Measurements from ENCODE around the gene MTHFD2. TPM values are rescaled to one million over a fixed set of nuclear protein-coding genes. Genes with fewer than 3 reads are reported as not detected.

MTHFD2 gene
- total RNA-seq, 1 experiment from 2014 or later: 118 TPM

GRCh38 chr2:74259191-74259590, 60.8 kb downstream of the MTHFD2 start:
- no peak overlapping the region for H2AFZ ChIP-seq (ENCODE audit: low read length)
- H3K79me2 ChIP-seq (ENCODE audit: low read length): no peaks in the 10 kb centered on the region
- H3K36me3 ChIP-seq (ENCODE audit: low read depth, low read length): no peaks in the 10 kb centered on the region
- H3K27ac ChIP-seq (ENCODE audit: low read length): no peak overlapping the region
- H3K9ac ChIP-seq (ENCODE audit: low read length): no peak overlapping the region
- H4K20me1 ChIP-seq (ENCODE audit: low read length): no peaks in the 10 kb centered on the region
- ChIA-PET POLR2A (ENCODE audit: unreplicated experiment) (no interaction called here), CTCF (no interaction called here)
- H3K4me3 ChIP-seq (ENCODE audit: low read length): no peak overlapping the region
- DNase-seq (no peak), ATAC-seq (no peak)
- H3K27me3 ChIP-seq (ENCODE audit: low read length): no peaks in the 10 kb centered on the region
- H3K9me2 ChIP-seq (replicated peaks; ENCODE audit: low read length): no peaks in the 10 kb centered on the region
- peaks cover 4% of the 10 kb centered on the region; the same call in 1 of the 2 replicates for H3K4me1 ChIP-seq (ENCODE audit: insufficient read depth, low read length)
- intact Hi-C loops (cut with micrococcal nuclease): no loop called here
- no peaks in the 10 kb centered on the region for H3K9me3 ChIP-seq (ENCODE audit: low read length)
- no peaks in the 10 kb centered on the region for H3F3A ChIP-seq (ENCODE audit: low read length, unreplicated experiment)
- TF ChIP-seq CTCF (conservative IDR thresholded peaks at IDR 0.05; ENCODE audit: low read depth, low read length): no peak
- no peak for TF ChIP-seq EZH2phosphoT487 (IDR thresholded peaks at IDR 0.05; ENCODE audit: borderline replicate concordance, low read length)
- TF ChIP-seq EZH2 (IDR thresholded peaks at IDR 0.05; ENCODE audit: low read length, unreplicated experiment): no peak
- BruUV-seq (replicated peaks): no TSS peak
- no peak overlapping the region for H3K4me2 ChIP-seq (ENCODE audit: low read length)

- H3K4me2 ChIP-seq (ENCODE audit: low read length): no peak overlapping the region
- peaks cover 4% of the 10 kb centered on the region; the same call in 1 of the 2 replicates for H3K4me1 ChIP-seq (ENCODE audit: insufficient read depth, low read length)
- ChIA-PET CTCF (no interaction called here), POLR2A (ENCODE audit: unreplicated experiment) (no interaction called here)
- no peaks in the 10 kb centered on the region for H4K20me1 ChIP-seq (ENCODE audit: low read length)
- H2AFZ ChIP-seq (ENCODE audit: low read length): no peak overlapping the region
- DNase-seq: no peak
- H3K27me3 ChIP-seq (ENCODE audit: low read length): no peaks in the 10 kb centered on the region
- H3K79me2 ChIP-seq (ENCODE audit: low read length): no peaks in the 10 kb centered on the region
- H3F3A ChIP-seq (ENCODE audit: low read length, unreplicated experiment): no peaks in the 10 kb centered on the region
- H3K9ac ChIP-seq (ENCODE audit: low read length): no peak overlapping the region
- no peaks in the 10 kb centered on the region for H3K9me2 ChIP-seq (replicated peaks; ENCODE audit: low read length)
- no peak overlapping the region for H3K27ac ChIP-seq (ENCODE audit: low read length)
- TF ChIP-seq EZH2 (IDR thresholded peaks at IDR 0.05; ENCODE audit: low read length, unreplicated experiment) (no peak), EZH2phosphoT487 (IDR thresholded peaks at IDR 0.05; ENCODE audit: borderline replicate concordance, low read length) (no peak), CTCF (conservative IDR thresholded peaks at IDR 0.05; ENCODE audit: low read depth, low read length) (no peak)
- BruUV-seq (replicated peaks): no TSS peak
- ATAC-seq: no peak
- no peaks in the 10 kb centered on the region for H3K9me3 ChIP-seq (ENCODE audit: low read length)
- H3K4me3 ChIP-seq (ENCODE audit: low read length): no peak overlapping the region
- no peaks in the 10 kb centered on the region for H3K36me3 ChIP-seq (ENCODE audit: low read depth, low read length)
- intact Hi-C loops (cut with micrococcal nuclease): no loop called here
These were observed 61.3 kb downstream of the MTHFD2 start for GRCh38 chr2:74259733-74260132.

DNA sequence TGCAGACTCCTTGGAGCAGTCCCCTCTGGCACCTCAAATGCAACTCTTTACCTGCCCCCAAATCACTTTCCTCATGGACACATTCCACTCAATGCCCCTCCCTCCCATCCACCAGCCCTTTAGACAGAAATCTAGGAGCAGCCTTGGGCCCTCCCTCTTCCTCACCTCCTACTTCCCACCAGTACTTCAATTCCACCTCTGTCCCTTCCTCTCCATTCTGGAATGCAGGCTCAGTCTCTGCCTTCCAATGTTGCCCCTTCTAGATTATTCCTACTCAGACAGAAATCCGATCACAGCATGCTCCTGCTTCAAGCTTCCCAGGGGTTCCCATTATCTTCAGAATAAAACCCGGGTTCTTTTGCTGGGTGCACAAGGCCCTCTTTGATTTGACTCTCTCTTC, 62.1 kb downstream of the MTHFD2 start:
- H3K4me1 ChIP-seq (ENCODE audit: insufficient read depth, low read length): peaks cover 4% of the 10 kb centered on the region; the same call in 1 of the 2 replicates
- DNase-seq (no peak), ATAC-seq (no peak)
- TF ChIP-seq EZH2 (IDR thresholded peaks at IDR 0.05; ENCODE audit: low read length, unreplicated experiment) (no peak), CTCF (conservative IDR thresholded peaks at IDR 0.05; ENCODE audit: low read depth, low read length) (no peak), EZH2phosphoT487 (IDR thresholded peaks at IDR 0.05; ENCODE audit: borderline replicate concordance, low read length) (no peak)
- H3K4me2 ChIP-seq (ENCODE audit: low read length): no peak overlapping the region
- no peak overlapping the region for H3K4me3 ChIP-seq (ENCODE audit: low read length)
- H2AFZ ChIP-seq (ENCODE audit: low read length): no peak overlapping the region
- H3K36me3 ChIP-seq (ENCODE audit: low read depth, low read length): no peaks in the 10 kb centered on the region
- H3K79me2 ChIP-seq (ENCODE audit: low read length): no peaks in the 10 kb centered on the region
- no peak overlapping the region for H3K27ac ChIP-seq (ENCODE audit: low read length)
- H3K9ac ChIP-seq (ENCODE audit: low read length): no peak overlapping the region
- H3K9me3 ChIP-seq (ENCODE audit: low read length): no peaks in the 10 kb centered on the region
- H3K27me3 ChIP-seq (ENCODE audit: low read length): no peaks in the 10 kb centered on the region
- ChIA-PET CTCF (no interaction called here), POLR2A (ENCODE audit: unreplicated experiment) (no interaction called here)
- intact Hi-C loops (cut with micrococcal nuclease): no loop called here
- H3F3A ChIP-seq (ENCODE audit: low read length, unreplicated experiment): no peaks in the 10 kb centered on the region
- H4K20me1 ChIP-seq (ENCODE audit: low read length): no peaks in the 10 kb centered on the region
- no peaks in the 10 kb centered on the region for H3K9me2 ChIP-seq (replicated peaks; ENCODE audit: low read length)
- no TSS peak for BruUV-seq (replicated peaks)

Data from PC-3 (cell line).